Measurements from ENCODE around the gene OXA1L. TPM values are rescaled to one million over a fixed set of nuclear protein-coding genes. Genes with fewer than 3 reads are reported as not detected.

The OXA1L gene
- total and polyA plus RNA-seq, 2 experiments from 2014 or later: 61.7 to 91.7 TPM

Small RNA genes within 50 kb of the gene (small RNA-seq; reads per million reads assigned to genes)
- gene RF00588 (ENCODE audit: low replicate concordance): not detected

Other genes starting within 250 kb of the OXA1L start
- 180 and 213 TPM in 2 replicates for gene DAD1, start 177.5 kb upstream of the OXA1L start, total RNA-seq (2014; rRNA removed; shearing (Covaris generic))
- 236 and 252 TPM in 2 replicates for gene DAD1, start 177.5 kb upstream of the OXA1L start, polyA plus RNA-seq (2016; fragmentation: Nextera tagmentation; extraction: Ambion mirVana)
- gene ABHD4, start 168.4 kb upstream of the OXA1L start, total RNA-seq (2014; rRNA removed; shearing (Covaris generic)): 38.8 and 40.0 TPM in 2 replicates
- 39.1 and 40.6 TPM in 2 replicates for gene ABHD4, start 168.4 kb upstream of the OXA1L start, polyA plus RNA-seq (2016; fragmentation: Nextera tagmentation; extraction: Ambion mirVana)
- not detected in 2 replicates for gene OR6J1, start 122.3 kb upstream of the OXA1L start, total RNA-seq (2014; rRNA removed; shearing (Covaris generic))
- not detected in 2 replicates for gene OR6J1, start 122.3 kb upstream of the OXA1L start, polyA plus RNA-seq (2016; fragmentation: Nextera tagmentation; extraction: Ambion mirVana)
- gene SLC7A7, start 48.7 kb downstream of the OXA1L start, total RNA-seq (2014; rRNA removed; shearing (Covaris generic)): 3.6 and 6.1 TPM in 2 replicates
- gene SLC7A7, start 48.7 kb downstream of the OXA1L start, polyA plus RNA-seq (2016; fragmentation: Nextera tagmentation; extraction: Ambion mirVana): 2.7 and 4.1 TPM in 2 replicates
- 131 and 138 TPM in 2 replicates for gene MRPL52, start 63.2 kb downstream of the OXA1L start, total RNA-seq (2014; rRNA removed; shearing (Covaris generic))
- 617 and 691 TPM in 2 replicates for gene MRPL52, start 63.2 kb downstream of the OXA1L start, polyA plus RNA-seq (2016; fragmentation: Nextera tagmentation; extraction: Ambion mirVana)
- 48.9 and 56.4 TPM in 2 replicates for gene MMP14, start 69.9 kb downstream of the OXA1L start, total RNA-seq (2014; rRNA removed; shearing (Covaris generic))
- gene MMP14, start 69.9 kb downstream of the OXA1L start, polyA plus RNA-seq (2016; fragmentation: Nextera tagmentation; extraction: Ambion mirVana): 6.5 and 7.0 TPM in 2 replicates
- gene LRP10, start 105.1 kb downstream of the OXA1L start, total RNA-seq (2014; rRNA removed; shearing (Covaris generic)): 16.5 and 18.1 TPM in 2 replicates
- gene LRP10, start 105.1 kb downstream of the OXA1L start, polyA plus RNA-seq (2016; fragmentation: Nextera tagmentation; extraction: Ambion mirVana): 5.4 and 6.4 TPM in 2 replicates
- gene REM2, start 116.5 kb downstream of the OXA1L start, total RNA-seq (2014; rRNA removed; shearing (Covaris generic)): 0.31 and 1.2 TPM in 2 replicates
- gene REM2, start 116.5 kb downstream of the OXA1L start, polyA plus RNA-seq (2016; fragmentation: Nextera tagmentation; extraction: Ambion mirVana): 2.9 and 3.0 TPM in 2 replicates
- gene RBM23, start 152.5 kb downstream of the OXA1L start, total RNA-seq (2014; rRNA removed; shearing (Covaris generic)): 52.8 and 1,081 TPM in 2 replicates
- 14.4 and 15.2 TPM in 2 replicates for gene RBM23, start 152.5 kb downstream of the OXA1L start, polyA plus RNA-seq (2016; fragmentation: Nextera tagmentation; extraction: Ambion mirVana)
- 123 and 124 TPM in 2 replicates for gene PRMT5, start 162.7 kb downstream of the OXA1L start, total RNA-seq (2014; rRNA removed; shearing (Covaris generic))
- gene PRMT5, start 162.7 kb downstream of the OXA1L start, polyA plus RNA-seq (2016; fragmentation: Nextera tagmentation; extraction: Ambion mirVana): 68.8 and 74.5 TPM in 2 replicates
- 60.4 and 85.3 TPM in 2 replicates for gene HAUS4, start 190.4 kb downstream of the OXA1L start, total RNA-seq (2014; rRNA removed; shearing (Covaris generic))
- gene HAUS4, start 190.4 kb downstream of the OXA1L start, polyA plus RNA-seq (2016; fragmentation: Nextera tagmentation; extraction: Ambion mirVana): 20.8 and 24.6 TPM in 2 replicates
- 45.8 and 55.9 TPM in 2 replicates for gene AJUBA, start 215.9 kb downstream of the OXA1L start, total RNA-seq (2014; rRNA removed; shearing (Covaris generic))
- gene AJUBA, start 215.9 kb downstream of the OXA1L start, polyA plus RNA-seq (2016; fragmentation: Nextera tagmentation; extraction: Ambion mirVana): 11.8 and 12.5 TPM in 2 replicates
- 11.7 and 12.4 TPM in 2 replicates for gene C14orf93, start 243.5 kb downstream of the OXA1L start, total RNA-seq (2014; rRNA removed; shearing (Covaris generic))
- 3.5 and 4.1 TPM in 2 replicates for gene C14orf93, start 243.5 kb downstream of the OXA1L start, polyA plus RNA-seq (2016; fragmentation: Nextera tagmentation; extraction: Ambion mirVana)